ENCODE data around the gene NDUFS2. TPM values are rescaled to one million over a fixed set of nuclear protein-coding genes. Genes with fewer than 3 reads are reported as not detected.

The NDUFS2 gene
- total and polyA plus RNA-seq, 2 of the 8 experiments (the other 6 are each of a cell fraction or from before 2014, with no cell fraction given): 95.1 to 113 TPM

GRCh38 chr1:161260376-161261260 lies 58.5 kb downstream of the NDUFS2 start:
- Histone ChIP-seq H3K27ac (ENCODE audit: low read depth, low read length) (no peak overlapping the region), H3K4me1 (replicated peaks in 1 of 4; ENCODE audit: control insufficient read depth in 3 of 4, insufficient read depth in 4 of 4, low read length in 3 of 4) (peaks cover 0 to 8% (median 3%) of the 10 kb centered on the region in 4 experiments; a peak in 3 of 7 replicates), H3K23me2 (ENCODE audit: low read depth, low read length) (peaks cover 9% of the 10 kb centered on the region), H3K79me1 (ENCODE audit: low read depth, low read length) (no peaks in the 10 kb centered on the region), H3K79me2 (ENCODE audit: control insufficient read depth in 1 of 2, insufficient read depth in 2 of 2, low read length in 2 of 2) (no peaks in the 10 kb centered on the region), H3K18ac (ENCODE audit: extremely low read depth, low read length) (no peak overlapping the region), H4K91ac (replicated peaks; ENCODE audit: insufficient read length, low read length) (no peak overlapping the region), H3K23ac (ENCODE audit: insufficient read length) (no peak overlapping the region), H2BK12ac (ENCODE audit: low read depth, low read length) (no peak overlapping the region), H2BK20ac (ENCODE audit: low read length) (no peak overlapping the region), H3K4me2 (ENCODE audit: insufficient read depth in 1 of 2, low read depth in 2 of 2, low read length in 2 of 2) (no peak overlapping the region; a peak in 1 of 4 replicates), H2BK120ac (replicated peaks; ENCODE audit: low read depth, low read length) (no peak overlapping the region), H3K56ac (replicated peaks; ENCODE audit: insufficient read length, low read depth, low read length) (no peak overlapping the region), H4K20me1 (replicated peaks in 1 of 2; ENCODE audit: control insufficient read depth in 1 of 2, insufficient read depth in 2 of 2, low read length in 2 of 2) (no peaks in the 10 kb centered on the region), H3K9me3 (ENCODE audit: insufficient read depth in 2 of 2, low read depth in 1 of 2, low read length in 1 of 2) (peaks cover 11 to 12% of the 10 kb centered on the region in 2 experiments), H3K36me3 (ENCODE audit: control insufficient read depth in 2 of 4, insufficient read depth in 4 of 4, low read length in 3 of 4) (peaks cover 0 to 3% (median 0%) of the 10 kb centered on the region in 4 experiments; a peak in 1 of 8 replicates), H3K4ac (replicated peaks; ENCODE audit: insufficient read length, low read depth, low read length) (no peak overlapping the region), H3K27me3 (replicated peaks in 1 of 4; ENCODE audit: control insufficient read depth in 3 of 4, extremely low read depth in 1 of 4, insufficient read depth in 3 of 4, low read length in 3 of 4) (peaks cover 7 to 25% (median 22%) of the 10 kb centered on the region in 4 experiments), H3K4me3 (ENCODE audit: extremely low read depth in 1 of 4, insufficient read depth in 2 of 4, low read depth in 3 of 4, low read length in 4 of 4) (no peak overlapping the region), H2BK15ac (ENCODE audit: low read length) (no peak overlapping the region), H3K14ac (ENCODE audit: insufficient read length) (no peak overlapping the region), H2AFZ (ENCODE audit: low read length) (no peak overlapping the region), H2AK5ac (ENCODE audit: low read depth, low read length) (no peak overlapping the region), H4K5ac (ENCODE audit: insufficient read length, low read depth, low read length) (no peak overlapping the region), H4K8ac (ENCODE audit: extremely low read depth, insufficient read depth, low read length) (no peak overlapping the region), H2BK5ac (ENCODE audit: low read depth, low read length) (no peak overlapping the region), H3K9ac (replicated peaks in 1 of 4; ENCODE audit: extremely low read depth in 1 of 4, low read depth in 3 of 4, low read length in 3 of 4) (no peak overlapping the region)
- ChIA-PET POLR2A (ENCODE audit: partially characterized antibody) (interaction anchor here (0.7 to 3.6 kb wide), 4 partner anchors 15 to 59 kb away, joined by 3 to 23 read pairs (median 3); partner anchors contain the start of gene SDHC), CTCF (ENCODE audit: partially characterized antibody) (interaction anchor here (0.7 to 5.8 kb wide), 12 partner anchors 8 to 64 kb away, joined by 3 to 67 read pairs (median 9); partner anchors contain the start of gene TOMM40L)
- DNase-seq (ENCODE audit: low read depth in 1 of 2, low spot score in 2 of 2) (no peak), FAIRE-seq (no peak)
- TF ChIP-seq NANOG (IDR thresholded peaks at IDR 0.05; ENCODE audit: insufficient read depth, low read depth, low read length, poor library complexity, severe bottlenecking): no peak
- TF ChIP-seq YY1 (IDR thresholded peaks at IDR 0.05; ENCODE audit: low read depth, low read length): no peak
- TF ChIP-seq RNF2 (IDR thresholded peaks at IDR 0.05; ENCODE audit: borderline replicate concordance, low read depth, low read length, missing control alignments, poor library complexity, severe bottlenecking): no peak
- no peak for TF ChIP-seq MAFK (IDR thresholded peaks at IDR 0.05; ENCODE audit: low read depth, low read length)
- TF ChIP-seq TEAD4 (IDR thresholded peaks at IDR 0.05; ENCODE audit: low read depth, low read length): no peak
- 60% methylated on average over 9 of the region's 9 CpGs; no CpG with 5 or more reads in 1 of the 2 experiments for WGBS, 2 experiments (ENCODE audit: extremely low coverage in 1 of 2, insufficient coverage in 1 of 2, insufficient read length in 1 of 2, insufficient replicate concordance in 2 of 2, low coverage in 1 of 2, low lambda C conversion rate in 2 of 2, missing lambda C conversion rate in 1 of 2)

Measured in H1 (cell line).